CD4-positive, alpha-beta T cell (primary cell): ENCODE measurements around the gene APLP2. TPM values are rescaled to one million over a fixed set of nuclear protein-coding genes. Genes with fewer than 3 reads are reported as not detected.

Experiments
- ATAC-seq: fragments of 200-7000 bp; cut with Tn5 transposase; one replicate; pipeline ENCODE4 v1.10.0; 2022; ENCODE audit warnings: mild to moderate bottlenecking; ENCODE audit not compliant: poor library complexity
- CTCF ChIA-PET: fragments of 350-600 bp; sonication (Branson Sonifier 250); formaldehyde crosslinking; loops from one replicate; lab custom pipeline; 2021; ENCODE audit warnings: antibody characterized with exemption, inconsistent platforms; lab: Charles Lee
- POLR2A ChIA-PET: fragments of 350-600 bp; sonication (Branson Sonifier 250); formaldehyde crosslinking; loops from one replicate; lab custom pipeline; 2021; ENCODE audit warnings: antibody characterized with exemption, inconsistent platforms; lab: Charles Lee
- DNase-seq, 14 experiments: peaks; one replicate each; pipeline ENCODE4 v3.0.0-alpha.2; 2013 to 2020; ENCODE audit warnings: mixed read lengths in 2 of 14
- H3K27ac ChIP-seq, 2 donors: one replicate each; pipeline versions ENCODE4 v1.5.1 to v1.7.0; 2013; ENCODE audit warnings: low read length in 2 of 2, low read depth in 1 of 2, mild to moderate bottlenecking in 1 of 2
- H3K27me3 ChIP-seq, 2 experiments: 1 replicate in 1 of 2; 2 replicates in 1 of 2; pipeline versions ENCODE4 v1.6.1 to v1.7.0; 2013; ENCODE audit warnings: low read length in 2 of 2, control low read depth in 1 of 2, mild to moderate bottlenecking in 1 of 2, moderate library complexity in 1 of 2; ENCODE audit not compliant: insufficient read depth in 2 of 2, control insufficient read depth in 1 of 2
- H3K36me3 ChIP-seq: one replicate; pipeline ENCODE4 v1.6.1; 2013; ENCODE audit warnings: low read length, control low read depth; ENCODE audit not compliant: insufficient read depth
- H3K4me1 ChIP-seq: one replicate; pipeline ENCODE4 v1.6.1; 2013; ENCODE audit warnings: low read length, control low read depth; ENCODE audit not compliant: insufficient read depth
- H3K4me3 ChIP-seq: one replicate; pipeline ENCODE4 v1.5.1; 2013; ENCODE audit warnings: mild to moderate bottlenecking, low read length, moderate library complexity
- H3K9me3 ChIP-seq, 2 experiments: 1 replicate in 1 of 2; 2 replicates in 1 of 2; pipeline versions ENCODE4 v1.6.1 to v1.7.0; 2013; ENCODE audit warnings: low read length in 2 of 2, mild to moderate bottlenecking in 2 of 2, control low read depth in 1 of 2, moderate library complexity in 1 of 2; ENCODE audit not compliant: control insufficient read depth in 1 of 2, insufficient read depth in 1 of 2
- H3K27ac Mint-ChIP-seq: one replicate; pipeline ENCODE4 v1.8.0; 2020; ENCODE audit warnings: mixed read lengths
- H3K27me3 Mint-ChIP-seq: one replicate; pipeline ENCODE4 v1.8.0; 2021; ENCODE audit warnings: mixed read lengths
- H3K36me3 Mint-ChIP-seq: one replicate; pipeline ENCODE4 v1.8.0; 2021; ENCODE audit warnings: low read depth, mixed read lengths
- H3K4me1 Mint-ChIP-seq: one replicate; pipeline ENCODE4 v1.8.0; 2021; ENCODE audit warnings: low read depth, mixed read lengths
- H3K4me3 Mint-ChIP-seq: one replicate; pipeline ENCODE4 v1.8.0; 2020; ENCODE audit warnings: mild to moderate bottlenecking, mixed read lengths
- H3K9me3 Mint-ChIP-seq: one replicate; pipeline ENCODE4 v1.8.0; 2020; ENCODE audit warnings: mixed read lengths
- intact Hi-C, 2 experiments: fragments of 100-400 bp; cut with DNase I in 1 of 2; cut with micrococcal nuclease in 1 of 2; formaldehyde crosslinking; loops; one replicate each; pipeline versions ENCODE4 v1.15.1 to v1.9.0; 2023 to 2025; cut with DNase I, micrococcal nuclease
- total RNA-seq, 174 experiments: library from RNA in 2 of 174; stranded (reverse) in 2 of 174; gene quantifications; one replicate each; pipeline ENCODE4 v1.2.3 and lab custom pipeline; 2021 to 2026
- TF ChIP-seq, protein P1 (sequence below): fragments of 200-600 bp; IDR thresholded peaks from one replicate; pipeline ENCODE4 v1.8.0; 2022; ENCODE audit warnings: antibody characterized with exemption, mild to moderate bottlenecking

Gene APLP2
- total RNA-seq, 2 experiments from 2014 or later: 28.8 to 29.5 TPM

- no peaks in the 10 kb centered on the region for H3K36me3 Mint-ChIP-seq
- no peaks in the 10 kb centered on the region for H3K27me3 Mint-ChIP-seq
- no peaks in the 10 kb centered on the region for H3K27me3 ChIP-seq
- ChIA-PET POLR2A (no interaction called here), CTCF (no interaction called here)
- no peaks in the 10 kb centered on the region for H3K4me1 ChIP-seq
- DNase-seq (no peak), ATAC-seq (no peak)
- H3K9me3 ChIP-seq: no peaks in the 10 kb centered on the region
- no peak overlapping the region for H3K4me3 Mint-ChIP-seq
- H3K36me3 ChIP-seq: no peaks in the 10 kb centered on the region
- H3K4me3 ChIP-seq: no peak overlapping the region
- intact Hi-C loops: no loop called here
- no peak overlapping the region for H3K27ac Mint-ChIP-seq
- peaks cover 18% of the 10 kb centered on the region for H3K4me1 Mint-ChIP-seq
- no peak overlapping the region for H3K27ac ChIP-seq
- TF ChIP-seq, protein P1, sequence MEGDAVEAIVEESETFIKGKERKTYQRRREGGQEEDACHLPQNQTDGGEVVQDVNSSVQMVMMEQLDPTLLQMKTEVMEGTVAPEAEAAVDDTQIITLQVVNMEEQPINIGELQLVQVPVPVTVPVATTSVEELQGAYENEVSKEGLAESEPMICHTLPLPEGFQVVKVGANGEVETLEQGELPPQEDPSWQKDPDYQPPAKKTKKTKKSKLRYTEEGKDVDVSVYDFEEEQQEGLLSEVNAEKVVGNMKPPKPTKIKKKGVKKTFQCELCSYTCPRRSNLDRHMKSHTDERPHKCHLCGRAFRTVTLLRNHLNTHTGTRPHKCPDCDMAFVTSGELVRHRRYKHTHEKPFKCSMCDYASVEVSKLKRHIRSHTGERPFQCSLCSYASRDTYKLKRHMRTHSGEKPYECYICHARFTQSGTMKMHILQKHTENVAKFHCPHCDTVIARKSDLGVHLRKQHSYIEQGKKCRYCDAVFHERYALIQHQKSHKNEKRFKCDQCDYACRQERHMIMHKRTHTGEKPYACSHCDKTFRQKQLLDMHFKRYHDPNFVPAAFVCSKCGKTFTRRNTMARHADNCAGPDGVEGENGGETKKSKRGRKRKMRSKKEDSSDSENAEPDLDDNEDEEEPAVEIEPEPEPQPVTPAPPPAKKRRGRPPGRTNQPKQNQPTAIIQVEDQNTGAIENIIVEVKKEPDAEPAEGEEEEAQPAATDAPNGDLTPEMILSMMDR: no peak
- no peaks in the 10 kb centered on the region for H3K9me3 Mint-ChIP-seq
These were observed 23.0 kb downstream of the APLP2 start for GRCh38 chr11:130092661-130093060.

GRCh38 chr11:130094614-130095013, 24.9 kb downstream of the APLP2 start:
- CTCF ChIA-PET: no interaction called here
- TF ChIP-seq, protein P1: no peak
- H3K27me3 Mint-ChIP-seq: no peaks in the 10 kb centered on the region
- H3K36me3 Mint-ChIP-seq: no peaks in the 10 kb centered on the region
- POLR2A ChIA-PET: no interaction called here
- DNase-seq (peak in 2 of 14 experiments; percentile 43 to 49), ATAC-seq (no peak)
- no peaks in the 10 kb centered on the region for H3K4me1 ChIP-seq
- H3K36me3 ChIP-seq: no peaks in the 10 kb centered on the region
- no peak overlapping the region for H3K4me3 Mint-ChIP-seq
- peaks cover 18% of the 10 kb centered on the region for H3K4me1 Mint-ChIP-seq
- intact Hi-C loops: no loop called here
- no peaks in the 10 kb centered on the region for H3K27me3 ChIP-seq
- no peak overlapping the region for H3K27ac ChIP-seq
- no peak overlapping the region for H3K4me3 ChIP-seq
- no peaks in the 10 kb centered on the region for H3K9me3 ChIP-seq
- no peak overlapping the region for H3K27ac Mint-ChIP-seq
- H3K9me3 Mint-ChIP-seq: no peaks in the 10 kb centered on the region

- Mint-ChIP-seq H3K27ac (no peak overlapping the region), H3K27me3 (no peaks in the 10 kb centered on the region), H3K4me3 (no peak overlapping the region), H3K36me3 (no peaks in the 10 kb centered on the region), H3K9me3 (no peaks in the 10 kb centered on the region), H3K4me1 (peaks cover 18% of the 10 kb centered on the region)
- Histone ChIP-seq H3K27ac (no peak overlapping the region), H3K4me3 (no peak overlapping the region), H3K9me3 (no peaks in the 10 kb centered on the region), H3K4me1 (no peaks in the 10 kb centered on the region), H3K27me3 (no peaks in the 10 kb centered on the region), H3K36me3 (no peaks in the 10 kb centered on the region)
- POLR2A ChIA-PET: no interaction called here
- DNase-seq: no peak
- CTCF ChIA-PET: no interaction called here
- TF ChIP-seq, protein P1: no peak
- intact Hi-C loops: no loop called here
- no peak for ATAC-seq
These were observed 25.6 kb downstream of the APLP2 start for GRCh38 chr11:130095326-130095725.
